ACC112 (cell line): Measurements from ENCODE around the gene KDM7A.

ENCODE experiments used
- H2AFZ ChIP-seq: fragments of 200-600 bp; sonication (generic); one replicate; pipeline ENCODE4 v1.6.0; 2017; ENCODE audit warnings: antibody characterized with exemption, low read length; ENCODE audit not compliant: unreplicated experiment
- H3K27ac ChIP-seq: fragments of 200-600 bp; sonication (generic); 2 replicates; pipeline ENCODE4 v1.5.1; 2014; ENCODE audit warnings: low read depth, mild to moderate bottlenecking, antibody characterized with exemption, low read length, moderate library complexity
- H3K27me3 ChIP-seq: fragments of 200-600 bp; sonication (generic); 2 replicates; pipeline ENCODE4 v1.6.1; 2014; ENCODE audit warnings: mild to moderate bottlenecking, antibody characterized with exemption, low read length, moderate library complexity, mixed read lengths; ENCODE audit not compliant: insufficient read depth
- H3K36me3 ChIP-seq: fragments of 200-600 bp; sonication (generic); 2 replicates; pipeline ENCODE4 v1.6.1; 2016; ENCODE audit warnings: mild to moderate bottlenecking, antibody characterized with exemption, low read length, moderate library complexity, mixed read lengths; ENCODE audit not compliant: insufficient read depth
- H3K4me1 ChIP-seq: fragments of 200-600 bp; sonication (generic); one replicate; pipeline ENCODE4 v1.6.1; 2016; ENCODE audit warnings: low read length, mixed read lengths; ENCODE audit not compliant: insufficient read depth, unreplicated experiment, control insufficient read depth
- H3K4me3 ChIP-seq: fragments of 200-600 bp; sonication (generic); 2 replicates; pipeline ENCODE4 v1.5.1; 2014; ENCODE audit warnings: mild to moderate bottlenecking, low read depth, low read length
- H3K79me2 ChIP-seq: fragments of 200-600 bp; sonication (generic); one replicate; pipeline ENCODE4 v1.6.0; 2016; ENCODE audit warnings: low read length; ENCODE audit not compliant: control insufficient read depth, unreplicated experiment, insufficient read depth

KDM7A gene

GRCh38 chr7:140042386-140042670 is 134.5 kb downstream of the KDM7A start:
- H2AFZ ChIP-seq = no peak overlapping the region
- H3K36me3 ChIP-seq = peaks cover 44% of the 10 kb centered on the region
- peak overlapping the region; percentile 84 for H3K27ac ChIP-seq
- no peaks in the 10 kb centered on the region for H3K27me3 ChIP-seq
- H3K79me2 ChIP-seq = peaks cover 42% of the 10 kb centered on the region
- no peak overlapping the region for H3K4me3 ChIP-seq
- peaks cover 28% of the 10 kb centered on the region for H3K4me1 ChIP-seq

DNA sequence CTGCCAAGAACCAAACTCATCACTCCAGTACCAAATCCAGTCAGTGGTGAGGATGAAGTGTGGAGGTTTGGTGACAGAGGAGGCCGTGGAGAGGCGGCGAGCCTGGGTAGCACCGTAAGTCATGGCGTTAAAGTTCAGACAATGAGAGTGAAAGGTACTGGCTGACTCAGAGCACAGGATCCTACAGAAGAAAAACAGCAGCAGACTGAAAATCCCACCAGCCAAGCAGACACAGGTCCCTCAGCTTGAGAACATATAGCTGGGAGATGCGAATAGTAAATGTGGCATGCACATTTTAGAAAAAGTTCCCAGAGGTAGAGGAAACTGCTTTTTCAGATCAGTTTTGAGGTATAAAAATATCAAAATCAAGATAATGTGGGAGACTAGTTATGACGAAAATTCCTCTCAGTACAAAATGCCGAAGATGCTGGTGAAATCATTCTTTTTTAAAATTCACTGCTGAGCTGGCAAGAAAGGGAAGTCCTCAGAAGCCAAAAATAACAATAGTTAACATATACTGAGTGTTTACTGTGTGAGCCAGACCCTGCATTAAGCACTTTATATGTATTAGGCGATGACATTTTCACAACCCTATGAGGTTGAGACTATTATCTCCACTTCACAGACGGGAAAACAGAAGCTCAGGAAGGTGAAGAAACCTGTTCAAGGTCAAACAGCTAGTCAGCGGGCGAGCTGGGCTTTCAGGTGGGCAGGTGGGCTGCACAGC is 135.0 kb downstream of the KDM7A start:
- Histone ChIP-seq H3K79me2 (peaks cover 44% of the 10 kb centered on the region), H3K27me3 (no peaks in the 10 kb centered on the region), H3K36me3 (peaks cover 40% of the 10 kb centered on the region), H2AFZ (no peak overlapping the region), H3K27ac (peak overlapping the region; percentile 84), H3K4me3 (peak overlapping the region; percentile 53; the same call in 1 of the 2 replicates), H3K4me1 (peaks cover 29% of the 10 kb centered on the region)

DNA sequence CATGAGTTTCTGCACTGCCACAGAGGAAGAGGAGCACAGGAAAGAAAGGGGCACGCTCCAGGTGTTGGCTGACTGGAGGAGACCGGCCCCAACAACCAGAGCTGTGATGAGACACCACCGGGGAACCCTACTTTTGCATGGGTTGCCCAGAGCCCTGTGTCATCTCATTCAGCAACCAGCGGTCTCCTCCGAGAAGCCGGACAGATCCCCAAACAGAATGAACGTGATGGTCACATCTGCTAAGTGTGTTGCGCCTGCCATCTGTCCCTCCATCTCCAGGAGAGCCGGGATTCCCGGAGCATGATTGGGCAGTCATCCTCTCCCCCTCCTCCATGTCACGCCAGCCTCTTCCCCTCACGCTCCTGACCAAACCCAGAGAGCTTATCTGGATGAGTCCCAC is 136.9 kb downstream of the KDM7A start:
- no peaks in the 10 kb centered on the region for H3K27me3 ChIP-seq
- H3K27ac ChIP-seq = no peak overlapping the region
- H3K79me2 ChIP-seq = peaks cover 47% of the 10 kb centered on the region
- H3K4me3 ChIP-seq = no peak overlapping the region
- peaks cover 47% of the 10 kb centered on the region for H3K4me1 ChIP-seq
- H2AFZ ChIP-seq = no peak overlapping the region
- peaks cover 34% of the 10 kb centered on the region for H3K36me3 ChIP-seq

DNA sequence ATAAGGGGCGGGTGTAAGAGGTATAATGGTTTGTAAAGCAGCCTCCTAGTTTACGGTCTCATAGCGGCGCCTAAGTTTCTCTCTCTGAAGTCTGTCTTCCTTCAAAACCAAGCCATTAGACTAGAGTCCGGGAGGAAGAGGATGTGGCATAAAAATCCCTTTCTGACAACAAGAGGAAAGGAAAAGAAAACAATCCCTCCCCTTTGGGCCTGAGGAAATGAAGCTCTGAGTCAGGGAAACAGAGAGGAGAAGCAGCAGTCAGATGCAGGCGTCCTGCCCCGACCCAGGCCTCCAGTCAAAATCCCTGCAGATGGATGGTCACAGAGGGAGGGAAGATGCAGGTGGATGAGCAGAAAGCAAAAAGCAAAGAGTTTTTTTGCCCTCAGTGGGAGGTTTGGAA is 137.7 kb downstream of the KDM7A start:
- Histone ChIP-seq H3K27ac (no peak overlapping the region), H3K27me3 (no peaks in the 10 kb centered on the region), H3K4me3 (no peak overlapping the region), H3K79me2 (peaks cover 47% of the 10 kb centered on the region), H2AFZ (no peak overlapping the region), H3K36me3 (peaks cover 30% of the 10 kb centered on the region; the same call in 1 of the 2 replicates), H3K4me1 (peaks cover 53% of the 10 kb centered on the region)

GRCh38 chr7:140036224-140036962 is 140.4 kb downstream of the KDM7A start:
- peaks cover 32% of the 10 kb centered on the region; the same call in 1 of the 2 replicates for H3K36me3 ChIP-seq
- no peaks in the 10 kb centered on the region for H3K27me3 ChIP-seq
- peaks cover 43% of the 10 kb centered on the region for H3K79me2 ChIP-seq
- peak overlapping the region; percentile 80 for H3K27ac ChIP-seq
- H2AFZ ChIP-seq = no peak overlapping the region
- H3K4me3 ChIP-seq = no peak overlapping the region
- peaks cover 54% of the 10 kb centered on the region for H3K4me1 ChIP-seq

GRCh38 chr7:140035400-140036223 is 141.2 kb downstream of the KDM7A start:
- H3K79me2 ChIP-seq = peaks cover 39% of the 10 kb centered on the region
- no peaks in the 10 kb centered on the region for H3K27me3 ChIP-seq
- H3K36me3 ChIP-seq = peaks cover 28% of the 10 kb centered on the region; the same call in 1 of the 2 replicates
- peak overlapping the region; percentile 80 for H3K27ac ChIP-seq
- H3K4me1 ChIP-seq = peaks cover 49% of the 10 kb centered on the region
- H2AFZ ChIP-seq = no peak overlapping the region
- no peak overlapping the region for H3K4me3 ChIP-seq
